ENCODE measurements around the gene MUC2.

MUC2 gene

DNA sequence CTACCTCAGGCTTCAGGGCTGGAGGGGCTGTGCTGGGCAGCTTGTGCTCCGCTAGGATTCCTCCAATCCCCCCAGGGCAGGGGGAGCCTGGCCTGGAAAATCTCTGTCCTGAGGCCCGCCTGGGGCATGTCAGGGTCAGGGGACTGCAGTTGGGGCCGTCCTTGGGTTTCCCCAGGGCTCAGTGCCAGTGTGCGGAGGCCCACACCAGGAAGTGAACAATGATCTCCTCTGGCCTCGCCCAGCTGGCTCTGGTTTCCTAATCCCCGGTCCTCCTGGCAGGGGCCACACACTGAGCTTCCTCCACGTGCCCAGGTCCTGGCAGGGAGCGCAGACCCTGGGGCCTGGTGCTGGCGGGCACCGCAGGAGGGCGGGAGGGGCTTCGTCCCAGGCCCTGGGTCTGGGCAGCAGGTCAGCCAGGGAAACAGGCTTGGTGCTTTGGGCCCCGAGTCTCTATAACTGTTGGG, 1.4 kb upstream of the MUC2 start:
- FAIRE-seq: no peak

DNA sequence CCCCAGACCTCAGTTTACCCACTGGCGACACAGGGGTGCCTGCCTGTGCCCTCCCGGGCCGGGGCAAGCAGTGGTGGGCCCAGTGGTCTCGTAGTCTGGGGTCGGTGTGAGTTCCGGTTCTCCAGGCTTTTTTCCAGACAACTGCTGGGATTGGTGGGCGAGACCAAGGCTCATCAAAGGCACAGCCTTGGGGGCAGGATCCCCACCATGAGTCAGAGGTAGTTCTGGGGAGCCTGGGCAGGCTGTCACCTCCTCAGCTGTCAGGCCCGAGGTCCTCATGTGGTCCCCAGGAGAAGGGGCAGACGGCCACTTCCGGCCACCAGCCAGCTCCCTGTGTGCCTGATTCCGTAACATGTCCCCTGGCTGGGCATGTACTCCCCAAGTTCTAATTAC, 827 bp upstream of the MUC2 start:
- FAIRE-seq: no peak

- no peak for FAIRE-seq
Observed at GRCh38 chr11:1075341-1075911, 752 bp downstream of the MUC2 start.

DNA sequence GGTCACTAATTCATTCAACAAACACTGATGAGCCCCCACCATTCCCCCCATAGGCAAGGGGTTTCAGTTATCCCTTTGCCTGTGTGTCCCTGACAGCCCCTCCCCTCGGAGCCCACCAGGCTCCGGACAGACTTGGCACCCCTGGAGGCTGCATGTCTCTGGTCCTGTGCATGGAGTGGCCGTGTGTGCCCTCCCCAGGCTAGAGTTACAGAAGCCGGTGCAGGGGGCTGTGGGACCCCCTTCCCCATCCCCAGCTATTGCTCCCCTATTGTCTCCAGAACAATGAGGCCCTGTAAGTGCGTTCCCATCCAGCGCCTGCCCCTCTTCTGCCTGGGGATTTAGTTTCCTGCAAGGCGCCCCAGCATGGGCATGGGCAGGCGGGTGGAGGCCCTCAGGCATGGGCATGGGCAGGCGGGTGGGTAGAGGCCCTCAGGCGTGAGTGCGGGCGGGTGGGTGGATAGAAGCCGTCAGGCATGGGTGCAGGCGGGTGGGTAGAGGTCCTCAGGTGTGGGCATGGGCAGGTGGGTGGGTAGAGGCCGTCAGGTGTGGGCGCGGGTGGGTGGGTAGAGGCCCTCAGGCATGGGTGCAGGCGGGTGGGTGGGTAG, 1.5 kb downstream of the MUC2 start:
- no peak for FAIRE-seq

DNA sequence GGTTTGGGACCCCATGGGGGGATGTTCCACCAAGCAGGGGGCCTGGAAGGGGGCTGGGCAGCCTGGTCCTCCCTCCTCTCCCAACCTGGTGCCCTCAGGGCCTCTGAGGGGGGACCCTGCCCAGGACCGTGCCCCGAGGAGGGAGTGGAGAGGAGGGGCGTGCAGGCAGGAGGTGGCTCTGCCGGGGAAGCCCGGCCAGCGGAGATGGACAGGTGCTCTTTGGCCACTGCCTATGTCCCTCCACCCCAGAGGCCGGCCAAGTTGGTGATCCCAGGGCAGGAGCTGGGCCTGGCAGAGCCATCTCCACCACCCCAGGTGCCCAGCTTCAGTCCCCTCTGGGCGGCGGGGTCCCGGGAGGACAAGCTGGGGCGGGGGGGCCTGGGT, 2.4 kb downstream of the MUC2 start:
- no peak for FAIRE-seq

DNA sequence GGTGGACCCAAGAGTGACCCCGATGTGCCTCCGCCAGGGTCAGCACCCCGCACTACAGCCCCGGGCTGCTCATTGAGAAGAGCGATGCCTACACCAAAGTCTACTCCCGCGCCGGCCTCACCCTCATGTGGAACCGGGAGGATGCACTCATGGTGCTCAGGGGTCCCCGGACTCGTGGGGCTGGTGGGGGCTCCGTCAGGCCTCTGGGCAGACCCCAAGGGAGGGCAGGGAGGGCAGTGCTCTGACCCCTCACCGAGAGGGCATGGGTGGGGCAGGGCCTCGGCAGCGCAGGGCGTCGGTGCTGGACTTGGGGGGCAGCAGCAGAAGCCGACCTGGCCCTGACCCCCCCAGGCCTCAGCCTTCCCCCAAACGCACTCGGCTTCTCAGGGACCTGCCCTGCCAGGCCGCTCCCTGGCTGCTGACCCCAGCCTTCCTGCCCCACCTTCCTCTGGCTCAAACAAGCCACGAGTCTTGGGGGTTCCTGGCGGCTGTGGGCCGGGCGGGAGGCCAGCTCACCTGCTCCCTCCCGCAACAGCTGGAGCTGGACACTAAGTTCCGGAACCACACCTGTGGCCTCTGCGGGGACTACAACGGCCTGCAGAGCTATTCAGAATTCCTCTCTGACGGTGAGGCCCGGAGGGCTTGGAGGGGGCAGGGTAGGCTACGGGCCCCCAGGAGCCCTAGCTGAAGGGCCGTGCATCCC, 2.9 kb downstream of the MUC2 start:
- FAIRE-seq: no peak

GRCh38 chr11:1078191-1078601, 3.5 kb downstream of the MUC2 start:
- FAIRE-seq: no peak

GRCh38 chr11:1081601-1082311, 7.1 kb downstream of the MUC2 start:
- FAIRE-seq: no peak

- no peak for FAIRE-seq
Observed at GRCh38 chr11:1082346-1082727, 7.7 kb downstream of the MUC2 start.

DNA sequence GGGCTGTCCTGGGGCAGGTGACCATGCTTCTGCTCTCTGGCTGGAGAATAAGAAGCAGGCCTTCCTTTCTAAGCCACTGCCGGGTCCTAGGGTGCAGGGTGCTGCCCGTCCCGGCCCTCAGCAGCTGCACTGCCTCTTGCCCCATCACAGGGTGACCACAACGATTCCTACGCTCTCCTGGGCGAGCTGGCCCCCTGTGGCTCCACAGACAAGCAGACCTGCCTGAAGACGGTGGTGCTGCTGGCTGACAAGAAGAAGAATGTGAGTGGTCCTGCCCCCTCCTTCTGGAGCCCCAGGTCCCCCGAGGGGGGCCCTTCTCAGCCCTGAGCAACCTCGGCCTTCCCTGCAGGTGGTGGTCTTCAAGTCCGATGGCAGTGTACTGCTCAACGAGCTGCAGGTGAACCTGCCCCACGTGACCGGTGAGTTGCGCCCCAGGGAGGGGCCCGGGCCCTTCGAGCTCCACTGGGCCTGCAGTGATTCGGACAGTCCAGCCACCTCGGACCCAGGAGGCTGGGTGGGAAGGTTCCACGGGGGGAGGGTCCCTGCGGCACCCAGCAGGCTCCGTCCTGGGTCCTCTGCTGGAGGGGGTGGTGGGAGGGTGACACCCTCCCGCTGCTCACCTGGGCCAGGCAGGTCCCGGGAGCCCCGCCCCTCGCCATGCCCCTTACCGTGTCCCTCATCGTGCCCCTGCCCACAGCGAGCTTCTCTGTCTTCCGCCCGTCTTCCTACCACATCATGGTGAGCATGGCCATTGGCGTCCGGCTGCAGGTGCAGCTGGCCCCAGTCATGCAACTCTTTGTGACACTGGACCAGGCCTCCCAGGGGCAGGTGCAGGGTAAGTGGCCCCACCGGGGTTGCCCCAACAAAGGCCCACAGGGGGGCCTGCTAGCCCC, 8.3 kb downstream of the MUC2 start:
- no peak for FAIRE-seq

GRCh38 chr11:1083621-1084551, 9.2 kb downstream of the MUC2 start:
- FAIRE-seq: no peak

GRCh38 chr11:1084561-1085439, 10.1 kb downstream of the MUC2 start:
- FAIRE-seq: no peak

DNA sequence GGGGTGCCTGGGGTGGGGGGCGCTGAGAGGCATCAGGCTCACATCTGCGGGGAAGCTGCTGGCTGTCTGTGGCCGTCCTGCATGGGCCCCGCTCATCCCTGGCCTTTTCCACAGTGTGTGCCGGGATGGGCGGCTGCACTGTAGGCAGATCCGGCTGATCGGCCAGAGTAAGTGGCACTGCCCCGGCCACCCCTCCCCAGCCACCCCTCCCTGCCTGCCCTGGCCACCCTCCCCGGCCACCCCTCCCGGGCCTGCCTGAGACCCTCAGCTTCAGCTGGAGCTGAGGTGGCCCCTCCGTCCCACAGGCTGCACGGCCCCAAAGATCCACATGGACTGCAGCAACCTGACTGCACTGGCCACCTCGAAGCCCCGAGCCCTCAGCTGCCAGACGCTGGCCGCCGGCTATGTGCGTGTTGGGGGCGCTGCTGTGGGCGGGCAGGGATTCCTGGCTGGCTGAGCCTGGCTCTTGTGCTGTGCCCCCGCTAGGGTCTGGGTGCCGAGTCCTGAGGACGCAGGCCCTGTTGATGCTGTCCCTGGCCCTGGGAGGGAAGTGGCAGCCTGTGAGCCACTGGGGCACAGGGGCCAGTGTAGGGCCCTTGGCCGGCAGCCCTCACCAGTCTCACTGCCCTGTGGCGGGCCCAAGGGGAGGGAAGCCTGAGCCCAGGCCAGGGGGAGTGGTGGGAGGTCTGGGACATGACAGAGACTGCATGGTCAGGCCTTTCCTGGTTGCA, 10.9 kb downstream of the MUC2 start:
- FAIRE-seq: no peak

DNA sequence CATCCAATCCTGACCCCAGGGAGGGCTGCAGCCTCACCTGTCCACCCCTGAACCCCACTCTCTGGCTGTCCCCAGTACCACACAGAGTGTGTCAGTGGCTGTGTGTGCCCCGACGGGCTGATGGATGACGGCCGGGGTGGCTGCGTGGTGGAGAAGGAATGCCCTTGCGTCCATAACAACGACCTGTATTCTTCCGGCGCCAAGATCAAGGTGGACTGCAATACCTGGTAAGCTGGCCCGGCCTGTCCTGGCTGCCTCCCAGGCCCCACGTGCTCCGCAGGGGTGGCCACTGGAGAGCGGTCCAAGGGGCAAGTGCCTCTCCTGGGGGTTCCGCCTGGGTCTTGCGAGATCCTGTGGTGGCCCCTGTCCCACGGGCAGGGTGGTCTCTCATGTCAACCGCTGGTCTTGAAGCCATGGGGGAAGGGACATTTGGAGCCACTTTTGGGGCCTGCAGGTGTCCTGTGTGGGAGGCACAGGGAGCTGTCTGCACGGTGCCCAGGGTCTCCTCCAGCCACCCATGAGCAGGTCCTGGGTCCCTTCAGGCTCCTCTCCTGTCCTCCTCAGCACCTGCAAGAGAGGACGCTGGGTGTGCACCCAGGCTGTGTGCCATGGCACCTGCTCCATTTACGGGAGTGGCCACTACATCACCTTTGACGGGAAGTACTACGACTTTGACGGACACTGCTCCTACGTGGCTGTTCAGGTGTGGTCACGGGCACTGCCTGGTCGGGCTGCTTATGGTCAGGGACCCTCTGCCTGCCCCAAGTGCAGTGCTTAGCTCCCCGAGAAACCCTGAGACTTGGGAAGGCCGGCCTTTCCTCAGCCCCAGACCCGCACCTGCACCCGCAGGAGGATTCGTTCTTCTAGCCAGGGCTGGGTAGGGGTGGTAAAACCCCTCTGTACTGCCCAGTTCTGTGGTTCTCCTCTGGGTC, 11.8 kb downstream of the MUC2 start:
- FAIRE-seq: no peak

- no peak for FAIRE-seq
Observed at GRCh38 chr11:1087279-1087960, 12.7 kb downstream of the MUC2 start.

DNA sequence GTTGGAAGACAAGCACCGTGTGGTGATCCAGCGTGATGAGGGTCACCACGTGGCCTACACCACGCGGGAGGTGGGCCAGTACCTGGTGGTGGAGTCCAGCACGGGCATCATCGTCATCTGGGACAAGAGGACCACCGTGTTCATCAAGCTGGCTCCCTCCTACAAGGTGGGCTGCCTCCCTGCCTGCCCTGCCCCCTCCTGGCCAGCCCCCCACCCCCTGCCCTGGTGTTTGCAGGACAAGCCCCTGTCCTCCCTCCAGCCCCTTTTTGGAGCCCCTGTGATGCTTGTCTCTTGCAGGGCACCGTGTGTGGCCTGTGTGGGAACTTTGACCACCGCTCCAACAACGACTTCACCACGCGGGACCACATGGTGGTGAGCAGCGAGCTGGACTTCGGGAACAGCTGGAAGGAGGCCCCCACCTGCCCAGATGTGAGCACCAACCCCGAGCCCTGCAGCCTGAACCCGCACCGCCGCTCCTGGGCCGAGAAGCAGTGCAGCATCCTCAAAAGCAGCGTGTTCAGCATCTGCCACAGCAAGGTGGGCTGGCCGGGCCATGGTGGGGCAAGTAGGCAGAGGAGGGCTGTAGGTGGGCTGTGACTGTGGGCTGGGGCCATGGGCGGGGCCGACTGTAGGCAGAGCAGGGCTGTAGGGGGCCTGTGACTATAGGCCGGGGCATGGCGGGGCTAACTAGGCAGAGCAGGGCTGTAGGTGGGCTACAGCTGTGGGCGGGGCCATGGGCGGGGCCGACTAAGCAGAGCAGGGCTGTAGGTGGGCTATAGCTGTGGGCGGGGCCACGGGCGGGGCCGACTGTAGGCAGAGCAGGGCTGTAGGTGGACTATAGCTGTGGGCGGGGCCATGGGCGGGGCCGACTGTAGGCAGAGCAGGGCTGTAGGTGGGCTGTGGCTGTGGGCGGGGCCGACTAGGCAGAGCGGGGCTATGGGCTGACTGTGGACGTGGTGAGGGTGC, 13.6 kb downstream of the MUC2 start:
- no peak for FAIRE-seq
